ENCODE results near the gene MAP2K7. TPM values are rescaled to one million over a fixed set of nuclear protein-coding genes. Genes with fewer than 3 reads are reported as not detected.

MAP2K7 gene
- total RNA-seq, 2 donors from 2014 or later: 104 to 107 TPM

GRCh38 chr19:7918615-7919421, 15.1 kb downstream of the MAP2K7 start:
- peaks cover 10% of the 10 kb centered on the region for H3K27me3 Mint-ChIP-seq
- no peaks in the 10 kb centered on the region for H3K9me3 ChIP-seq (ENCODE audit: control insufficient read depth, low read length, poor library complexity, severe bottlenecking)
- peak overlapping the region; percentile 78 for H3K4me3 Mint-ChIP-seq
- H3K4me1 Mint-ChIP-seq: peaks cover 24% of the 10 kb centered on the region
- H3K36me3 Mint-ChIP-seq (ENCODE audit: low read depth): peaks cover 2% of the 10 kb centered on the region
- DNase-seq (no peak), ATAC-seq (no peak)
- no peak overlapping the region for H3K27ac Mint-ChIP-seq

GRCh38 chr19:7919610-7920518, 16.2 kb downstream of the MAP2K7 start, which contains the start of gene SNAPC2:
Gene SNAPC2 (plus strand): TSS chr19:7920338. CDS start chr19:7920367, 29 bp downstream.
- H3K27ac Mint-ChIP-seq: peak within 1 kb of the TSS; percentile 71
- H3K4me3 Mint-ChIP-seq: peak within 1 kb of the TSS; percentile 95
- H3K27me3 Mint-ChIP-seq: peaks cover 10% of the 10 kb centered on the region
- peaks cover 2% of the 10 kb centered on the region for H3K36me3 Mint-ChIP-seq (ENCODE audit: low read depth)
- ATAC-seq (peak; percentile 71), DNase-seq (peak; percentile 93 to 95 (median 94))
- peaks cover 24% of the 10 kb centered on the region for H3K4me1 Mint-ChIP-seq
- H3K9me3 ChIP-seq (ENCODE audit: control insufficient read depth, low read length, poor library complexity, severe bottlenecking): no peaks in the 10 kb centered on the region

GRCh38 chr19:7920519-7921301, 17.0 kb downstream of the MAP2K7 start:
- Mint-ChIP-seq H3K4me3 (peak overlapping the region; percentile 95), H3K36me3 (ENCODE audit: low read depth) (peaks cover 2% of the 10 kb centered on the region), H3K4me1 (peaks cover 24% of the 10 kb centered on the region), H3K27me3 (peaks cover 5% of the 10 kb centered on the region), H3K27ac (peak overlapping the region; percentile 71)
- DNase-seq: peak; percentile 97 to 100 (median 100)
- ATAC-seq: peak; percentile 76
- no peaks in the 10 kb centered on the region for H3K9me3 ChIP-seq (ENCODE audit: control insufficient read depth, low read length, poor library complexity, severe bottlenecking)

- no peak for ATAC-seq
- Mint-ChIP-seq H3K27me3 (peaks cover 4% of the 10 kb centered on the region), H3K36me3 (ENCODE audit: low read depth) (peaks cover 2% of the 10 kb centered on the region), H3K4me3 (peak overlapping the region; percentile 95), H3K4me1 (peaks cover 24% of the 10 kb centered on the region), H3K27ac (peak overlapping the region; percentile 71)
- H3K9me3 ChIP-seq (ENCODE audit: control insufficient read depth, low read length, poor library complexity, severe bottlenecking): no peaks in the 10 kb centered on the region
- no peak for DNase-seq
Observed at GRCh38 chr19:7921302-7921966, 17.8 kb downstream of the MAP2K7 start.

- H3K36me3 Mint-ChIP-seq (ENCODE audit: low read depth): peaks cover 2% of the 10 kb centered on the region
- no peak overlapping the region for H3K4me3 Mint-ChIP-seq
- H3K9me3 ChIP-seq (ENCODE audit: control insufficient read depth, low read length, poor library complexity, severe bottlenecking): no peaks in the 10 kb centered on the region
- no peak for ATAC-seq
- H3K27me3 Mint-ChIP-seq: peaks cover 4% of the 10 kb centered on the region
- no peak overlapping the region for H3K27ac Mint-ChIP-seq
- H3K4me1 Mint-ChIP-seq: peaks cover 24% of the 10 kb centered on the region
- DNase-seq: no peak
Observed at GRCh38 chr19:7921967-7922835, 18.5 kb downstream of the MAP2K7 start.

GRCh38 chr19:7922836-7923195, 19.1 kb downstream of the MAP2K7 start:
- Mint-ChIP-seq H3K27me3 (peaks cover 4% of the 10 kb centered on the region), H3K36me3 (ENCODE audit: low read depth) (peaks cover 2% of the 10 kb centered on the region), H3K4me3 (peak overlapping the region; percentile 45), H3K27ac (no peak overlapping the region), H3K4me1 (peaks cover 24% of the 10 kb centered on the region)
- no peaks in the 10 kb centered on the region for H3K9me3 ChIP-seq (ENCODE audit: control insufficient read depth, low read length, poor library complexity, severe bottlenecking)
- ATAC-seq (no peak), DNase-seq (no peak)

- peaks cover 2% of the 10 kb centered on the region for H3K36me3 Mint-ChIP-seq (ENCODE audit: low read depth)
- H3K4me3 Mint-ChIP-seq: peak overlapping the region; percentile 50
Observed at GRCh38 chr19:7923295-7924191, 19.9 kb downstream of the MAP2K7 start.

GRCh38 chr19:7924241-7924640, 20.6 kb downstream of the MAP2K7 start:
- H3K4me3 Mint-ChIP-seq: peak overlapping the region; percentile 79
- H3K4me1 Mint-ChIP-seq: peaks cover 28% of the 10 kb centered on the region
- no peak for DNase-seq
- peaks cover 4% of the 10 kb centered on the region for H3K27me3 Mint-ChIP-seq
- no peak overlapping the region for H3K27ac Mint-ChIP-seq
- H3K9me3 ChIP-seq (ENCODE audit: control insufficient read depth, low read length, poor library complexity, severe bottlenecking): no peaks in the 10 kb centered on the region
- no peak for ATAC-seq
- H3K36me3 Mint-ChIP-seq (ENCODE audit: low read depth): peaks cover 2% of the 10 kb centered on the region

More at GRCh38 chr19:7923295-7924191, 19.9 kb downstream of the MAP2K7 start:
- Mint-ChIP-seq H3K4me1 (peaks cover 24% of the 10 kb centered on the region), H3K27me3 (peaks cover 4% of the 10 kb centered on the region), H3K27ac (no peak overlapping the region)
- no peak for ATAC-seq
- H3K9me3 ChIP-seq (ENCODE audit: control insufficient read depth, low read length, poor library complexity, severe bottlenecking): no peaks in the 10 kb centered on the region
- no peak for DNase-seq

GRCh38 chr19:7924651-7925170, 21.0 kb downstream of the MAP2K7 start:
- Mint-ChIP-seq H3K4me1 (peaks cover 27% of the 10 kb centered on the region), H3K27ac (peak overlapping the region; percentile 29), H3K27me3 (peaks cover 4% of the 10 kb centered on the region), H3K4me3 (peak overlapping the region; percentile 79), H3K36me3 (ENCODE audit: low read depth) (peaks cover 1% of the 10 kb centered on the region)
- H3K9me3 ChIP-seq (ENCODE audit: control insufficient read depth, low read length, poor library complexity, severe bottlenecking): no peaks in the 10 kb centered on the region
- DNase-seq (no peak), ATAC-seq (no peak)

- Mint-ChIP-seq H3K27ac (peak overlapping the region; percentile 29), H3K36me3 (ENCODE audit: low read depth) (no peaks in the 10 kb centered on the region), H3K4me1 (peaks cover 22% of the 10 kb centered on the region), H3K27me3 (no peaks in the 10 kb centered on the region), H3K4me3 (peak overlapping the region; percentile 88)
- DNase-seq (peak; percentile 64 to 73 (median 67)), ATAC-seq (peak; percentile 19)
- no peaks in the 10 kb centered on the region for H3K9me3 ChIP-seq (ENCODE audit: control insufficient read depth, low read length, poor library complexity, severe bottlenecking)
Observed at GRCh38 chr19:7925171-7925851, 21.6 kb downstream of the MAP2K7 start.
